Ishikawa (cell line): Measurements from ENCODE around the gene YAP1.
A peak's percentile ranks its signal among the peaks of the same experiment; 100 is the strongest.

Experiments
- CEBPB ChIP-seq: IDR thresholded peaks from 2 replicates; pipeline ENCODE4 v1.6.1; 2012
- CREB1 ChIP-seq: IDR thresholded peaks from 2 replicates; pipeline ENCODE4 v1.6.1; 2012; ENCODE audit warnings: low read depth
- EGR1 ChIP-seq: IDR thresholded peaks from 2 replicates; pipeline ENCODE4 v1.6.1; 2012
- EP300 ChIP-seq: IDR thresholded peaks from 2 replicates; pipeline ENCODE4 v1.6.1; 2012; ENCODE audit warnings: borderline replicate concordance
- FOXM1 ChIP-seq: IDR thresholded peaks from 2 replicates; pipeline ENCODE4 v1.6.1; 2012; ENCODE audit warnings: low read depth, borderline replicate concordance
- NFIC ChIP-seq: IDR thresholded peaks from 2 replicates; pipeline ENCODE4 v1.6.1; 2012
- RAD21 ChIP-seq: IDR thresholded peaks from 2 replicates; pipeline ENCODE4 v1.6.1; 2012; ENCODE audit warnings: low read depth
- TAF1 ChIP-seq: IDR thresholded peaks from 2 replicates; pipeline ENCODE4 v1.6.1; 2012; ENCODE audit warnings: low read depth, mild to moderate bottlenecking
- TCF12 ChIP-seq: IDR thresholded peaks from 2 replicates; pipeline ENCODE4 v1.6.1; 2012; ENCODE audit warnings: low read depth
- TEAD4 ChIP-seq: IDR thresholded peaks from 2 replicates; pipeline ENCODE4 v1.6.1; 2012
- YY1 ChIP-seq: IDR thresholded peaks from 2 replicates; pipeline ENCODE4 v1.6.1; 2012; ENCODE audit warnings: low read depth
- ZBTB7A ChIP-seq: IDR thresholded peaks from 2 replicates; pipeline ENCODE4 v1.6.1; 2012; ENCODE audit warnings: low read depth
- TF ChIP-seq, protein P1 (sequence below): IDR thresholded peaks from 2 replicates; pipeline ENCODE4 v1.6.1; 2012
- TF ChIP-seq, protein P2 (sequence below): IDR thresholded peaks from 2 replicates; pipeline ENCODE4 v1.6.1; 2012
- TF ChIP-seq, protein P3 (sequence below): IDR thresholded peaks from 2 replicates; pipeline ENCODE4 v1.6.1; 2012; ENCODE audit warnings: low read depth, mild to moderate bottlenecking

Gene YAP1

DNA sequence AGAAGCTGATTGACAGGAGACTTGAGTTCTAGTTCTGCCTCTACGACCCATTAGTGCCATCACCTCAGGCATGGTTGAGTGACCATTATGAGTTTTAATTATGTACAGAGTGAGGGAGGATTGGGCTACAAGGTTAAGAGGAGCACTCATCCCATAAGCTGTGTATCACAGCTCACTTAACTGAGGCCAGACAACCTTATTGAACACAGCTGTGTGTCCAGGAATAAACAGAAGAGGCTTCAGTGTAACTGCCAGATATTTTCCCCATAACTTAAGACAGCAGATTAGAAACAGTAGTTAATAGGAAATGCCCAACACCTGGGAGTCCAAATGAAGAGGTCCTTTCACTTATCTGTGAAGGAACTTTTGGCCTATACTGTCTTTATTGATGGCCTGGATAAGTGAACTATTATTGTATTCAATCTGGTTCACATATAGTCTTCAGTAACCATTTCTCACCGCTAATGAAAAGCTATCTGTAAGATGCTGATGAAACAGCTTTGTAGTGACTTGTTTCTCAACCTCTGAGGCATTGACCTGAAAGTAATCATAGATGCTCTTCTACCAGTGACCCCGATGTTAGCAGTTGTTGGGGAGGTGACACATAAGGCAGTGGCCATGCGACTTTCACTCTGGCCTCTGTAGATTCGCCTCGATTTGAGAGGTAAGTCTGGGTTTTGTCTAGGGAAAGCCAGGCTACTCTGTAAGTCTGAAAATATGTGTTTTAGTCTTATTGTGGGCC, 41.7 kb downstream of the YAP1 start:
- TF ChIP-seq TAF1 = no peak
- TF ChIP-seq, protein P1, sequence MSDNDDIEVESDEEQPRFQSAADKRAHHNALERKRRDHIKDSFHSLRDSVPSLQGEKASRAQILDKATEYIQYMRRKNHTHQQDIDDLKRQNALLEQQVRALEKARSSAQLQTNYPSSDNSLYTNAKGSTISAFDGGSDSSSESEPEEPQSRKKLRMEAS = no peak
- no peak for TF ChIP-seq ZBTB7A

DNA sequence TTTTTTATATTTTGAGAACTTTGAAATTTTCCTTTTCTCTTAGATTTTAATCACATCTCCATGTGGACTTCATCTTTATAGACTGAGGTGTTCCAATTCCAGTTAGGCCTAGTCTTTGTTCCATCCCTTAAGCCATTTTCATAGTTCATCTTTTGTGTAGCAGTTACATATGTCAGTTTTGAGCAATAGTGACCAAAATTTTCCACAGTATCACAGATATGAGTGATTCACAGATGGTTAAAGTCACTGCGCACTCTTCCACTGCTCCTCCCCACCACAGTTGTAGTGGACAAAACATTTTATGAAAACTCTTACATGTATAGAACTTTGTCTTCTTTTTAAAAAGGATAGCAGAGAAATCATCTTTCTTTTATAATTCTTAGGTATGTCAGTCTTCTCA, 42.8 kb downstream of the YAP1 start:
- TF ChIP-seq TAF1 (no peak), YY1 (no peak), TCF12 (no peak), RAD21 (no peak), NFIC (no peak), EGR1 (no peak)
- TF ChIP-seq, protein P2, sequence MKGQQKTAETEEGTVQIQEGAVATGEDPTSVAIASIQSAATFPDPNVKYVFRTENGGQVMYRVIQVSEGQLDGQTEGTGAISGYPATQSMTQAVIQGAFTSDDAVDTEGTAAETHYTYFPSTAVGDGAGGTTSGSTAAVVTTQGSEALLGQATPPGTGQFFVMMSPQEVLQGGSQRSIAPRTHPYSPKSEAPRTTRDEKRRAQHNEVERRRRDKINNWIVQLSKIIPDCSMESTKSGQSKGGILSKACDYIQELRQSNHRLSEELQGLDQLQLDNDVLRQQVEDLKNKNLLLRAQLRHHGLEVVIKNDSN = no peak
- TF ChIP-seq, protein P1 = no peak

DNA sequence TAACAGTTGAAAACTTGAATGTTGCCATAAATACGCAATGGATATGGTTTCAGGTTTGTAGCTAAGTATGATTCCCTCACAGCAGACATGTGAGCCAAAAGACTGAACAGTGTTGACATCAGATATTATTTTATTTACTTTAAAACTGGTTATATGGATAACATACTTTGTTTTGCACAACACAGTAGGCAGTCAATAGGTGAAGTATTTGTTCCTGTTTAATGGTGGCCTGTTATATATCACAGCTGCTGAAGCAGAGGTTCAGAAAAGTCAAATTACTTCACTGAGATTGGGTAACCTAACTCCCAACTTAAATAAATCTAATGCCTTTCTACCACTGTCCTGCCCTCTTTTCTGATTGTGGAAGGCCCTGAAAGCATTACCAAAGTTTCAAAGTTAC, 44.6 kb downstream of the YAP1 start:
- TF ChIP-seq, protein P2 = no peak
- no peak for TF ChIP-seq YY1
- TF ChIP-seq CREB1 = no peak
- no peak for TF ChIP-seq EP300
- no peak for TF ChIP-seq TAF1
- no peak for TF ChIP-seq ZBTB7A
- no peak for TF ChIP-seq FOXM1
- TF ChIP-seq EGR1 = no peak
- TF ChIP-seq NFIC = no peak
- TF ChIP-seq, protein P3, sequence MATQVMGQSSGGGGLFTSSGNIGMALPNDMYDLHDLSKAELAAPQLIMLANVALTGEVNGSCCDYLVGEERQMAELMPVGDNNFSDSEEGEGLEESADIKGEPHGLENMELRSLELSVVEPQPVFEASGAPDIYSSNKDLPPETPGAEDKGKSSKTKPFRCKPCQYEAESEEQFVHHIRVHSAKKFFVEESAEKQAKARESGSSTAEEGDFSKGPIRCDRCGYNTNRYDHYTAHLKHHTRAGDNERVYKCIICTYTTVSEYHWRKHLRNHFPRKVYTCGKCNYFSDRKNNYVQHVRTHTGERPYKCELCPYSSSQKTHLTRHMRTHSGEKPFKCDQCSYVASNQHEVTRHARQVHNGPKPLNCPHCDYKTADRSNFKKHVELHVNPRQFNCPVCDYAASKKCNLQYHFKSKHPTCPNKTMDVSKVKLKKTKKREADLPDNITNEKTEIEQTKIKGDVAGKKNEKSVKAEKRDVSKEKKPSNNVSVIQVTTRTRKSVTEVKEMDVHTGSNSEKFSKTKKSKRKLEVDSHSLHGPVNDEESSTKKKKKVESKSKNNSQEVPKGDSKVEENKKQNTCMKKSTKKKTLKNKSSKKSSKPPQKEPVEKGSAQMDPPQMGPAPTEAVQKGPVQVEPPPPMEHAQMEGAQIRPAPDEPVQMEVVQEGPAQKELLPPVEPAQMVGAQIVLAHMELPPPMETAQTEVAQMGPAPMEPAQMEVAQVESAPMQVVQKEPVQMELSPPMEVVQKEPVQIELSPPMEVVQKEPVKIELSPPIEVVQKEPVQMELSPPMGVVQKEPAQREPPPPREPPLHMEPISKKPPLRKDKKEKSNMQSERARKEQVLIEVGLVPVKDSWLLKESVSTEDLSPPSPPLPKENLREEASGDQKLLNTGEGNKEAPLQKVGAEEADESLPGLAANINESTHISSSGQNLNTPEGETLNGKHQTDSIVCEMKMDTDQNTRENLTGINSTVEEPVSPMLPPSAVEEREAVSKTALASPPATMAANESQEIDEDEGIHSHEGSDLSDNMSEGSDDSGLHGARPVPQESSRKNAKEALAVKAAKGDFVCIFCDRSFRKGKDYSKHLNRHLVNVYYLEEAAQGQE = no peak
- no peak for TF ChIP-seq TEAD4

DNA sequence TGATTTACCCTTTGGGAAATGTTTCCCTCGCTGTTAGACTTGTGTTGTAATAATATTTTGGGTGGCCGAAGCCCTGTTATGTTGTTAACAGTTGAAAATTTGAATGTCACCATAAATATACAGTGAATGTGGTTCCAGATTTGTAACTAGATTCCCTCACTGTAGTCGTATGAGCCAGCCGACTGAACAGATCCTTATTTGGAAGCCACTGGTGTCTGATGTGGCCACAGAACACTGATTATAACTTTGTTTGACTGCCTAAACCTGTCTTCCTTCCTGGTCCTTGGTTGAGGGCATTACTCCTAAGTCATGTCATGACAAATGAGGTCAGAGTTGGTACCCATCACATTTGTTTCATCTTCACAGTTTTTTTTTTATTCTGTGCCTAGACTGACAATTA, 45.4 kb downstream of the YAP1 start:
- TF ChIP-seq EP300 (no peak), TCF12 (no peak), CREB1 (no peak), TEAD4 (no peak), EGR1 (no peak), YY1 (no peak), FOXM1 (no peak)
- TF ChIP-seq, protein P2 = no peak

DNA sequence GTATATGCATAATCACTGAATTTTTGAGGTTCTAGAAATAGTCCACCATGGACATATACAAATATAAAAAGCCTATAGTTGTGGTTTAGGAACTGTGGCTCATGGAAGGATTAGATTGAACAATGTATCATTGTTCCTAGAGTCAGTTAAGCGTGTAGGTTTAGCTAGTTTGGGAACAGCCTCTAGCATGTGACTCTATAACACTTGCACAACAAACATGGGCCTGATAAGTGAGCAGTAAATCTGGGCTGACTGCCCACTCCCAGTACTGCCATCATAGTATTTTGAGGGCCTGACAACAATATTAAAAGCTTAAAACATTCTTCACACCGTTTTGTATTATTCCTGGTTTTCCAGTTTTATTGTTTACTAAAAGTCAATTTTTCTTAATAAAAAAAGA, 47.0 kb downstream of the YAP1 start:
- TF ChIP-seq TAF1 (no peak), CREB1 (no peak), FOXM1 (peak; percentile 44; the same call in 1 of the 2 replicates), ZBTB7A (no peak), TEAD4 (no peak), TCF12 (peak; percentile 45; the same call in 1 of the 2 replicates), CEBPB (peak; percentile 92), RAD21 (no peak), NFIC (peak; percentile 76), YY1 (no peak), EP300 (peak; percentile 71; the same call in 1 of the 2 replicates), EGR1 (no peak)
- TF ChIP-seq, protein P2 = peak; percentile 73
- TF ChIP-seq, protein P3 = no peak
- TF ChIP-seq, protein P1 = peak; percentile 70; the same call in 1 of the 2 replicates
